IMR-90 (cell line): ENCODE data around the gene PKD1L1. TPM values are rescaled to one million over a fixed set of nuclear protein-coding genes. Genes with fewer than 3 reads are reported as not detected.

Experiments used
- ATAC-seq: fragments of 200-7000 bp; cut with Tn5 transposase; 2 replicates; pipeline ENCODE4 v1.9.1; 2020; ENCODE audit warnings: low read depth, mild to moderate bottlenecking, moderate library complexity
- BruUV-seq: library from RNA; stranded (reverse); fragments of 400-500 nt; replicated peaks from 2 replicates; lab custom pipeline; 2021; lab: Mats Ljungman, UMichigan
- CTCF ChIA-PET: fragments of 300-600 bp; formaldehyde crosslinking; extraction: SDS; loops from one replicate; lab custom pipeline; 2021; ENCODE audit warnings: antibody characterized with exemption; lab: Yijun Ruan, JAX
- POLR2A ChIA-PET: fragments of 300-600 bp; sonication (Branson Sonifier 250); formaldehyde crosslinking; loops from one replicate; lab custom pipeline; 2022; ENCODE audit warnings: antibody characterized with exemption; ENCODE audit not compliant: unreplicated experiment; lab: Charles Lee
- DNase-seq: peaks from one replicate; pipeline ENCODE4 v3.0.0; 2013
- H2AFZ ChIP-seq: replicated peaks from 2 replicates; pipeline ENCODE3; 2013; ENCODE audit warnings: low read length, mild to moderate bottlenecking; ENCODE audit not compliant: poor library complexity
- H2AK5ac ChIP-seq: 2 replicates; pipeline ENCODE4 v1.6.1; 2013; ENCODE audit warnings: low read depth, low read length, inconsistent platforms
- H2AK9ac ChIP-seq: replicated peaks from 2 replicates; pipeline ENCODE3; 2013; ENCODE audit warnings: mild to moderate bottlenecking, low read depth, low read length, moderate library complexity; ENCODE audit not compliant: poor library complexity
- H2BK120ac ChIP-seq: 2 replicates; pipeline ENCODE4 v1.6.1; 2013; ENCODE audit warnings: low read depth, low read length, inconsistent platforms
- H2BK15ac ChIP-seq: 3 replicates; pipeline ENCODE4 v1.6.1; 2013; ENCODE audit warnings: low read depth, low read length, inconsistent platforms
- H2BK20ac ChIP-seq: 2 replicates; pipeline ENCODE4 v1.6.1; 2013; ENCODE audit warnings: low read depth, mild to moderate bottlenecking, inconsistent platforms, low read length, moderate library complexity
- H2BK5ac ChIP-seq: 2 replicates; pipeline ENCODE4 v1.6.1; 2013; ENCODE audit warnings: mild to moderate bottlenecking, low read depth, low read length, inconsistent platforms; ENCODE audit not compliant: poor library complexity, severe bottlenecking
- H3K14ac ChIP-seq: replicated peaks from 2 replicates; pipeline ENCODE4 v1.6.1; 2013; ENCODE audit warnings: low read depth, low read length, inconsistent platforms
- H3K18ac ChIP-seq: 2 replicates; pipeline ENCODE4 v1.6.1; 2013; ENCODE audit warnings: low read depth, low read length, control low read depth
- H3K23ac ChIP-seq: 2 replicates; pipeline ENCODE4 v1.6.1; 2013; ENCODE audit warnings: low read depth, low read length, inconsistent platforms
- H3K27ac ChIP-seq: 2 replicates; pipeline ENCODE4 v1.5.1; 2013; ENCODE audit warnings: mild to moderate bottlenecking, control low read depth, low read length; ENCODE audit not compliant: insufficient read depth
- H3K27me3 ChIP-seq: 2 replicates; pipeline ENCODE4 v1.6.1; 2013; ENCODE audit warnings: low read length; ENCODE audit not compliant: control insufficient read depth, insufficient read depth
- H3K36me3 ChIP-seq: 2 replicates; pipeline ENCODE4 v1.6.1; 2013; ENCODE audit warnings: low read length, mixed read lengths; ENCODE audit not compliant: control insufficient read depth, insufficient read depth
- H3K4ac ChIP-seq: 2 replicates; pipeline ENCODE4 v1.6.1; 2013; ENCODE audit warnings: low read depth, low read length, inconsistent platforms
- H3K4me1 ChIP-seq: 2 replicates; pipeline ENCODE4 v1.6.1; 2013; ENCODE audit warnings: low read length, mixed read lengths; ENCODE audit not compliant: control insufficient read depth, insufficient read depth
- H3K4me2 ChIP-seq: 2 replicates; pipeline ENCODE4 v1.6.1; 2013; ENCODE audit warnings: low read depth, mild to moderate bottlenecking, control low read depth, low read length, moderate library complexity
- H3K4me3 ChIP-seq: 2 replicates; pipeline ENCODE4 v1.5.1; 2013; ENCODE audit warnings: low read depth, mild to moderate bottlenecking, control low read depth, low read length, moderate library complexity; ENCODE audit not compliant: insufficient read depth
- H3K56ac ChIP-seq: 2 replicates; pipeline ENCODE4 v1.6.1; 2013; ENCODE audit warnings: low read length, inconsistent platforms; ENCODE audit not compliant: insufficient read depth; ENCODE audit errors: extremely low read depth
- H3K79me1 ChIP-seq, 2 experiments: 2 replicates each; pipeline ENCODE4 v1.6.1; 2013; ENCODE audit warnings: low read length in 2 of 2, inconsistent platforms in 1 of 2, low read depth in 1 of 2
- H3K9ac ChIP-seq: 2 replicates; pipeline ENCODE4 v1.6.1; 2013; ENCODE audit warnings: low read depth, low read length, control low read depth
- H3K9me1 ChIP-seq: 2 replicates; pipeline ENCODE4 v1.6.1; 2013; ENCODE audit warnings: low read length, inconsistent platforms; ENCODE audit not compliant: insufficient read depth
- H3K9me3 ChIP-seq: 2 replicates; pipeline ENCODE4 v1.6.1; 2013; ENCODE audit warnings: low read length; ENCODE audit not compliant: control insufficient read depth, insufficient read depth
- H4K20me1 ChIP-seq: 2 replicates; pipeline ENCODE4 v1.6.1; 2013; ENCODE audit warnings: low read length, inconsistent platforms; ENCODE audit not compliant: insufficient read depth
- H4K5ac ChIP-seq: 2 replicates; pipeline ENCODE4 v1.6.1; 2013; ENCODE audit warnings: mild to moderate bottlenecking, low read depth, low read length, control low read depth
- H4K8ac ChIP-seq, 2 experiments: 2 replicates each; pipeline ENCODE4 v1.6.1; 2013; ENCODE audit warnings: low read depth in 2 of 2, low read length in 2 of 2, control low read depth in 1 of 2, inconsistent platforms in 1 of 2
- H4K91ac ChIP-seq: 2 replicates; pipeline ENCODE4 v1.6.1; 2013; ENCODE audit warnings: low read depth, low read length, inconsistent platforms; ENCODE audit not compliant: insufficient read depth
- BHLHE40 ChIP-seq: fragments of 150-350 bp; IDR thresholded peaks from 2 replicates; pipeline ENCODE4 v1.6.1; 2016; ENCODE audit warnings: mild to moderate bottlenecking, low read depth, low read length
- CEBPB ChIP-seq: IDR thresholded peaks from 2 replicates; pipeline ENCODE4 v1.6.1; 2012; ENCODE audit warnings: low read depth, low read length, improper control_type of control experiment
- CHD1 ChIP-seq: IDR thresholded peaks from 2 replicates; pipeline ENCODE4 v1.6.1; 2012; ENCODE audit warnings: low read depth, low read length, improper control_type of control experiment
- CTCF ChIP-seq: conservative IDR thresholded peaks from 2 replicates; pipeline ENCODE4 v1.5.1; 2012; ENCODE audit warnings: mild to moderate bottlenecking, low read depth, low read length, improper control_type of control experiment
- ELK1 ChIP-seq: fragments of 150-350 bp; IDR thresholded peaks from 2 replicates; pipeline ENCODE4 v1.6.1; 2016; ENCODE audit warnings: low read depth, mild to moderate bottlenecking, low read length, moderate library complexity, borderline replicate concordance
- MAZ ChIP-seq: IDR thresholded peaks from 2 replicates; pipeline ENCODE4 v1.6.1; 2012; ENCODE audit warnings: low read depth, mild to moderate bottlenecking, low read length, improper control_type of control experiment, moderate library complexity, borderline replicate concordance
- NFE2L2 ChIP-seq: fragments of 150-350 bp; IDR thresholded peaks from 2 replicates; pipeline ENCODE4 v1.6.1; 2016; ENCODE audit warnings: low read depth, mild to moderate bottlenecking, low read length
- POLR2A ChIP-seq: IDR thresholded peaks from 2 replicates; pipeline ENCODE4 v1.6.1; 2012; ENCODE audit warnings: mild to moderate bottlenecking, low read depth, low read length
- RAD21 ChIP-seq: IDR thresholded peaks from 2 replicates; pipeline ENCODE4 v1.6.1; 2012; ENCODE audit warnings: low read length, improper control_type of control experiment
- RFX5 ChIP-seq: IDR thresholded peaks from 2 replicates; pipeline ENCODE4 v1.8.0; 2012; ENCODE audit warnings: low read depth, mild to moderate bottlenecking, low read length, moderate library complexity
- SMC3 ChIP-seq: fragments of 150-350 bp; IDR thresholded peaks from 2 replicates; pipeline ENCODE4 v1.6.1; 2016; ENCODE audit warnings: low read depth, mild to moderate bottlenecking, antibody characterized with exemption, low read length, moderate library complexity
- WGBS, 2 experiments: methylation state at CpG; one replicate each; pipeline versions ENCODE4 v1.1.5 to v1.1.7; 2013; ENCODE audit warnings: missing lambda C conversion rate in 2 of 2; ENCODE audit not compliant: insufficient read length in 1 of 2; ENCODE audit errors: extremely low coverage in 2 of 2; 5-methylcytosine and 5-hydroxymethylcytosine counted together
- dilution Hi-C: fragments of 300-500 bp; cut with HindIII; formaldehyde crosslinking; loops from one replicate; pipeline ENCODE4 v1.14.3; 2018; ENCODE audit warnings: low sequenced_read_pairs; ENCODE audit not compliant: unreplicated experiment
- in situ Hi-C: fragments of 300-500 bp; cut with MboI; formaldehyde crosslinking; loops from 3 replicates; pipeline ENCODE4 v1.14.3; 2019; ENCODE audit warnings: low sequenced_read_pairs, inconsistent platforms, mixed read lengths
- intact Hi-C: fragments of 100-400 bp; cut with micrococcal nuclease; formaldehyde crosslinking; loops from 2 replicates; pipeline ENCODE4 v1.10.0; 2022
- polyA plus RNA-seq, 3 experiments: library from polyadenylated mRNA; depleted of rRNA; stranded (reverse); fragments of >200 nt; gene quantifications; 2 replicates each; pipeline ENCODE4 v1.2.3, GENCODE V29; 2012; ENCODE audit warnings: low replicate concordance in 1 of 3
- total RNA-seq: library from RNA; depleted of rRNA; stranded (reverse); fragments of >200 nt; gene quantifications from 2 replicates; pipeline ENCODE4 v1.2.3, GENCODE V29; 2012

PKD1L1 gene
- total and polyA plus RNA-seq, 2 of the 4 experiments (the other 2 are of a cell fraction), result under 0.01 to 0.15 TPM

- in situ Hi-C loops, result no loop called here
- DNase-seq, result peak; percentile 75
Observed at GRCh38 chr7:47804767-47805545, 143.3 kb downstream of the PKD1L1 start.

More at GRCh38 chr7:47804767-47805545, 143.3 kb downstream of the PKD1L1 start:
- Histone ChIP-seq H3K14ac (peak overlapping the region; percentile 51), H2AFZ (no peak overlapping the region), H3K4ac (peak overlapping the region; percentile 39; the same call in 1 of the 2 replicates), H3K9ac (no peak overlapping the region), H2BK5ac (peak overlapping the region; percentile 34), H3K9me3 (no peaks in the 10 kb centered on the region), H4K8ac (peak overlapping the region; percentile 32 to 33; a peak in 1 of 4 replicates), H2BK15ac (peak overlapping the region; percentile 64; the same call in 1 of the 3 replicates), H3K4me3 (no peak overlapping the region), H3K4me1 (peaks cover 9% of the 10 kb centered on the region), H2AK9ac (peak overlapping the region; percentile 37), H3K27me3 (no peaks in the 10 kb centered on the region; the same call in 1 of the 2 replicates), H3K9me1 (peaks cover 14% of the 10 kb centered on the region), H3K18ac (peak overlapping the region; percentile 74; the same call in 1 of the 2 replicates), H4K91ac (peak overlapping the region; percentile 42; the same call in 1 of the 2 replicates), H3K36me3 (no peaks in the 10 kb centered on the region), H3K4me2 (no peak overlapping the region; the same call in 1 of the 2 replicates), H2BK20ac (peak overlapping the region; percentile 57; the same call in 1 of the 2 replicates), H3K23ac (peak overlapping the region; percentile 44; the same call in 1 of the 2 replicates), H4K5ac (peak overlapping the region; percentile 8; the same call in 1 of the 2 replicates), H3K56ac (no peak overlapping the region), H3K79me1 (no peaks in the 10 kb centered on the region; a peak in 1 of 4 replicates), H2AK5ac (peak overlapping the region; percentile 81), H3K27ac (no peak overlapping the region), H2BK120ac (peak overlapping the region; percentile 28), H4K20me1 (no peaks in the 10 kb centered on the region)
- no TSS peak for BruUV-seq
- dilution Hi-C loops, result no loop called here
- TF ChIP-seq MAZ (no peak), CTCF (no peak), CEBPB (no peak), BHLHE40 (no peak), RFX5 (no peak), POLR2A (no peak), SMC3 (no peak), RAD21 (no peak), CHD1 (no peak), NFE2L2 (no peak), ELK1 (no peak)
- WGBS, 2 experiments, result 100% methylated on average over 3 of the region's 6 CpGs; no CpG with 5 or more reads in 1 of the 2 experiments
- intact Hi-C loops, result no loop called here
- peak; percentile 36 for ATAC-seq
- CTCF ChIA-PET, result interaction anchor here (1.1 kb wide), 2 partner anchors 140 to 538 kb away, joined by 3 read pairs; no protein-coding TSS in a partner anchor
- POLR2A ChIA-PET, result no interaction called here
